Measurements from ENCODE around the gene FOXN1. TPM values are rescaled to one million over a fixed set of nuclear protein-coding genes. Genes with fewer than 3 reads are reported as not detected.

The FOXN1 gene
- total and polyA plus RNA-seq, 4 donors: not detected

GRCh38 chr17:28578246-28579195 lies 72.4 kb downstream of the FOXN1 start:
- 96% methylated on average over 8 of the region's 8 CpGs for WGBS

GRCh38 chr17:28579526-28579925 lies 73.4 kb downstream of the FOXN1 start:
- DNase-seq (ENCODE audit: low spot score): no peak
- no peak overlapping the region for H3K27ac ChIP-seq (ENCODE audit: low read depth in 1 of 2, low read length in 2 of 2)
- H3K4me1 ChIP-seq (ENCODE audit: control insufficient read depth in 4 of 4, insufficient read depth in 4 of 4, low read length in 3 of 4): peaks cover 11 to 19% (median 15%) of the 10 kb centered on the region in 4 donors
- H3K9me3 ChIP-seq (ENCODE audit: control insufficient read depth in 4 of 4, low read length in 3 of 4): no peaks in the 10 kb centered on the region
- WGBS: 95% methylated on average over 4 of the region's 4 CpGs
- peaks cover 5 to 26% (median 20%) of the 10 kb centered on the region in 4 donors for H3K36me3 ChIP-seq (ENCODE audit: control insufficient read depth in 4 of 4, insufficient read depth in 3 of 4, low read depth in 1 of 4, low read length in 3 of 4)
- H3K27me3 ChIP-seq (ENCODE audit: control insufficient read depth in 4 of 4, insufficient read depth in 4 of 4, low read length in 3 of 4): no peaks in the 10 kb centered on the region
- H3K4me3 ChIP-seq (ENCODE audit: low read depth in 1 of 3, low read length in 3 of 3): no peak overlapping the region
- no peak overlapping the region for H3K9ac ChIP-seq (ENCODE audit: low read depth in 1 of 2, low read length in 2 of 2)
- TF ChIP-seq JUND (IDR thresholded peaks at IDR 0.05) (no peak), TAF1 (conservative IDR thresholded peaks at IDR 0.05) (no peak), GABPA (IDR thresholded peaks at IDR 0.05 in 1 of 2, conservative IDR thresholded peaks at IDR 0.05 in 1 of 2) (no peak), YY1 (IDR thresholded peaks at IDR 0.05) (no peak), CTCF (IDR thresholded peaks at IDR 0.05; ENCODE audit: low read depth, low read length, missing input control) (no peak), ATF3 (IDR thresholded peaks at IDR 0.05) (no peak), ZBTB33 (IDR thresholded peaks at IDR 0.05) (no peak), MAX (IDR thresholded peaks at IDR 0.05) (no peak), HNF4G (IDR thresholded peaks at IDR 0.05) (no peak), FOXA1 (IDR thresholded peaks at IDR 0.05) (no peak), HNF4A (conservative IDR thresholded peaks at IDR 0.05) (no peak), EGR1 (IDR thresholded peaks at IDR 0.05; ENCODE audit: low read depth in 2 of 2) (no peak)

More at GRCh38 chr17:28578246-28579195, 72.4 kb downstream of the FOXN1 start:
- Histone ChIP-seq H3K4me3 (ENCODE audit: low read depth in 1 of 3, low read length in 3 of 3) (no peak overlapping the region), H3K36me3 (ENCODE audit: control insufficient read depth in 4 of 4, insufficient read depth in 3 of 4, low read depth in 1 of 4, low read length in 3 of 4) (peaks cover 5 to 19% (median 14%) of the 10 kb centered on the region in 4 donors), H3K4me1 (ENCODE audit: control insufficient read depth in 4 of 4, insufficient read depth in 4 of 4, low read length in 3 of 4) (peaks cover 11 to 19% (median 15%) of the 10 kb centered on the region in 4 donors), H3K9me3 (ENCODE audit: control insufficient read depth in 4 of 4, low read length in 3 of 4) (no peaks in the 10 kb centered on the region), H3K27ac (ENCODE audit: low read depth in 1 of 2, low read length in 2 of 2) (no peak overlapping the region), H3K9ac (ENCODE audit: low read depth in 1 of 2, low read length in 2 of 2) (no peak overlapping the region), H3K27me3 (ENCODE audit: control insufficient read depth in 4 of 4, insufficient read depth in 4 of 4, low read length in 3 of 4) (no peaks in the 10 kb centered on the region)
- DNase-seq (ENCODE audit: low spot score): no peak
- TF ChIP-seq HNF4A (conservative IDR thresholded peaks at IDR 0.05) (no peak), SP1 (IDR thresholded peaks at IDR 0.05) (no peak), ZBTB33 (IDR thresholded peaks at IDR 0.05) (no peak), RAD21 (IDR thresholded peaks at IDR 0.05) (no peak), NR2F2 (IDR thresholded peaks at IDR 0.05) (no peak), MAX (IDR thresholded peaks at IDR 0.05) (no peak), TAF1 (conservative IDR thresholded peaks at IDR 0.05) (no peak), EGR1 (IDR thresholded peaks at IDR 0.05; ENCODE audit: low read depth in 2 of 2) (no peak), CTCF (IDR thresholded peaks at IDR 0.05; ENCODE audit: low read depth, low read length, missing input control) (no peak), JUND (IDR thresholded peaks at IDR 0.05) (no peak)
